ENCODE measurements around the gene ENPEP.
"Not testable (repeated sequence)": the region's sequence is repeated elsewhere in the genome, so short reads cannot be mapped to it uniquely, and the experiment has no call there.

The ENPEP gene

GRCh38 chr4:110486256-110486655 is 10.3 kb downstream of the ENPEP start:
- no peak for DNase-seq

GRCh38 chr4:110486850-110487249 is 10.9 kb downstream of the ENPEP start:
- not testable (repeated sequence) for DNase-seq

GRCh38 chr4:110487873-110488272 is 11.9 kb downstream of the ENPEP start:
- DNase-seq: no peak

GRCh38 chr4:110489901-110490508 is 14.1 kb downstream of the ENPEP start:
- DNase-seq: no peak

- no peak for DNase-seq
Observed at GRCh38 chr4:110492522-110492921, 16.6 kb downstream of the ENPEP start.

GRCh38 chr4:110493520-110493919 is 17.6 kb downstream of the ENPEP start:
- no peak for DNase-seq

GRCh38 chr4:110498420-110498819 is 22.5 kb downstream of the ENPEP start:
- DNase-seq: no peak

- DNase-seq: no peak
Observed at GRCh38 chr4:110499126-110499525, 23.2 kb downstream of the ENPEP start.

- no peak for DNase-seq
Observed at GRCh38 chr4:110501826-110502225, 25.9 kb downstream of the ENPEP start.

- DNase-seq: no peak
Observed at GRCh38 chr4:110503270-110504083, 27.5 kb downstream of the ENPEP start.

- no peak for DNase-seq
Observed at GRCh38 chr4:110504084-110504435, 28.1 kb downstream of the ENPEP start.

GRCh38 chr4:110505440-110505839 is 29.5 kb downstream of the ENPEP start:
- DNase-seq: no peak

GRCh38 chr4:110508827-110509710 is 33.1 kb downstream of the ENPEP start:
- no peak for DNase-seq

GRCh38 chr4:110510277-110510676 is 34.3 kb downstream of the ENPEP start:
- no peak for DNase-seq

GRCh38 chr4:110510955-110511544 is 35.1 kb downstream of the ENPEP start:
- no peak for DNase-seq

GRCh38 chr4:110512901-110513300 is 36.9 kb downstream of the ENPEP start:
- DNase-seq: no peak

GRCh38 chr4:110514889-110515479 is 39.0 kb downstream of the ENPEP start:
- no peak for DNase-seq

- no peak for DNase-seq
Observed at GRCh38 chr4:110515676-110516075, 39.7 kb downstream of the ENPEP start.

- DNase-seq: peak; percentile 54
Observed at GRCh38 chr4:110516106-110516922, 40.4 kb downstream of the ENPEP start.

GRCh38 chr4:110518889-110519490 is 43.0 kb downstream of the ENPEP start:
- no peak for DNase-seq

- DNase-seq: no peak
Observed at GRCh38 chr4:110520886-110521285, 44.9 kb downstream of the ENPEP start.
